Neural cell (in vitro differentiated cells): Measurements from ENCODE around the gene ADAM10.

Experiments
- CTCF ChIP-seq: fragments of 450-650 bp; IDR thresholded peaks from 2 replicates; pipeline ENCODE4 v1.5.1; 2014; ENCODE audit warnings: antibody characterized with exemption, mild to moderate bottlenecking, moderate library complexity; ENCODE audit not compliant: poor library complexity, severe bottlenecking
- EP300 ChIP-seq: fragments of 450-650 bp; conservative IDR thresholded peaks from 2 replicates; pipeline ENCODE4 v1.6.1; 2014; ENCODE audit warnings: antibody characterized with exemption, mild to moderate bottlenecking, moderate library complexity; ENCODE audit not compliant: poor library complexity, severe bottlenecking
- EZH2 ChIP-seq: fragments of 200-600, 300-800 bp; shearing (Covaris generic), sonication (generic); IDR thresholded peaks from 2 replicates; pipeline ENCODE4 v1.6.1; 2014; ENCODE audit warnings: antibody characterized with exemption, low read length, borderline replicate concordance, mild to moderate bottlenecking; ENCODE audit not compliant: insufficient read depth, poor library complexity, severe bottlenecking
- MXI1 ChIP-seq: fragments of 450-650 bp; conservative IDR thresholded peaks from 2 replicates; pipeline ENCODE4 v1.6.1; 2014; ENCODE audit warnings: antibody characterized with exemption, mild to moderate bottlenecking; ENCODE audit not compliant: poor library complexity, severe bottlenecking
- POLR2AphosphoS5 ChIP-seq: IDR thresholded peaks from 2 replicates; pipeline ENCODE4 v1.6.1; 2012
- RAD21 ChIP-seq: fragments of 450-650 bp; conservative IDR thresholded peaks from 2 replicates; pipeline ENCODE4 v1.6.1; 2014; ENCODE audit warnings: antibody characterized with exemption, mild to moderate bottlenecking, moderate library complexity
- REST ChIP-seq: IDR thresholded peaks from 2 replicates; pipeline ENCODE4 v1.6.1; 2012; ENCODE audit warnings: borderline replicate concordance
- TAF1 ChIP-seq: IDR thresholded peaks from 2 replicates; pipeline ENCODE4 v1.6.1; 2012; ENCODE audit warnings: low read depth

GRCh38 chr15:58544756-58545155, 204.8 kb downstream of the ADAM10 start:
- TF ChIP-seq CTCF (no peak), POLR2AphosphoS5 (no peak), MXI1 (no peak), REST (no peak), RAD21 (no peak), TAF1 (no peak), EZH2 (no peak), EP300 (no peak)
